H7 (cell line): ENCODE results near the gene PLEKHG1. TPM values are rescaled to one million over a fixed set of nuclear protein-coding genes. Genes with fewer than 3 reads are reported as not detected.

Experiments used
- total RNA-seq: library from RNA; depleted of rRNA; stranded (reverse); fragments of >200 nt; shearing (Covaris generic); gene quantifications from 2 replicates; pipeline ENCODE4 v1.2.3, GENCODE V29; 2014; rRNA removed

The PLEKHG1 gene
- total RNA-seq, 1 experiment from 2014 or later = 0.45 TPM

Other genes starting within 250 kb of the PLEKHG1 start
- not detected in 2 replicates for gene IYD, start 230.9 kb upstream of the PLEKHG1 start, total RNA-seq